HepG2 (cell line): ENCODE measurements around the gene TMTC2. TPM values are rescaled to one million over a fixed set of nuclear protein-coding genes. Genes with fewer than 3 reads are reported as not detected.

Experiments
- ATAC-seq: fragments of 200-7000 bp; cut with Tn5 transposase; 3 replicates; pipeline ENCODE4 v1.9.1; 2020; ENCODE audit warnings: mild to moderate bottlenecking, moderate library complexity
- BruUV-seq: library from RNA; stranded (reverse); fragments of 400-500 nt; replicated peaks from 2 replicates; lab custom pipeline; 2021; lab: Mats Ljungman, UMichigan
- CTCF ChIA-PET: fragments of 300-600 bp; formaldehyde crosslinking; extraction: SDS; loops from one replicate; lab custom pipeline; 2021; ENCODE audit warnings: low total read pairs, inconsistent platforms, low intra/inter-chr PET ratio; lab: Yijun Ruan, JAX
- POLR2A ChIA-PET: fragments of 350-600 bp; sonication (Branson Sonifier 250); formaldehyde crosslinking; loops from one replicate; lab custom pipeline; 2020; ENCODE audit warnings: antibody characterized with exemption, inconsistent platforms; lab: Yijun Ruan, JAX
- DNase-seq: peaks from one replicate; pipeline ENCODE4 v3.0.0-alpha.2; 2015; ENCODE audit warnings: low spot score
- FAIRE-seq: peaks from 3 replicates; lab custom pipeline; 2011; peaks lifted over from hg19 to GRCh38; lab: Jason Lieb, UNC
- H2AFZ ChIP-seq: one replicate; pipeline ENCODE4 v1.6.1; 2011; ENCODE audit warnings: low read length, inconsistent platforms
- H3K27ac ChIP-seq: fragments of 300-600 bp; 3 replicates; pipeline ENCODE4 v1.8.0; 2011; ENCODE audit warnings: mixed run types, mild to moderate bottlenecking, mixed read lengths, low read length, inconsistent platforms; ENCODE audit not compliant: insufficient read depth; ENCODE audit errors: extremely low read length
- H3K27me3 ChIP-seq, 2 experiments: fragments of 200-600 bp in 1 of 2; 2 replicates in 1 of 2; 3 replicates in 1 of 2; pipeline versions ENCODE4 v1.6.0 to v1.8.0; 2011; ENCODE audit warnings: low read length in 2 of 2, mild to moderate bottlenecking in 2 of 2, moderate library complexity in 2 of 2, inconsistent platforms in 1 of 2; ENCODE audit not compliant: insufficient read depth in 2 of 2, control insufficient read depth in 1 of 2
- H3K36me3 ChIP-seq, 2 experiments: fragments of 200-600 bp in 1 of 2; replicated peaks in 1 of 2; 2 replicates in 1 of 2; 3 replicates in 1 of 2; pipeline versions ENCODE4 v1.5.1 to v1.8.0; 2011; ENCODE audit warnings: low read length in 2 of 2, inconsistent platforms in 1 of 2; ENCODE audit not compliant: insufficient read depth in 2 of 2, control insufficient read depth in 1 of 2
- H3K4me1 ChIP-seq: 2 replicates; pipeline ENCODE4 v1.5.1; 2012; ENCODE audit warnings: low read length, inconsistent platforms; ENCODE audit not compliant: insufficient read depth
- H3K4me2 ChIP-seq: 2 replicates; pipeline ENCODE4 v1.6.0; 2011; ENCODE audit warnings: low read depth, low read length, inconsistent platforms
- H3K4me3 ChIP-seq, 3 experiments: fragments of 200-600 bp in 1 of 3; sonication (generic), shearing (Covaris generic) in 1 of 3; replicated peaks in 1 of 3; 2 replicates each; pipeline ENCODE4 v1.5.1; 2011 to 2016; ENCODE audit warnings: low read length in 3 of 3, inconsistent platforms in 2 of 3, low read depth in 2 of 3, mild to moderate bottlenecking in 2 of 3, control low read depth in 1 of 3, mixed read lengths in 1 of 3; ENCODE audit not compliant: insufficient read depth in 1 of 3
- H3K79me2 ChIP-seq: one replicate; pipeline ENCODE4 v1.6.1; 2011; ENCODE audit warnings: low read length, inconsistent platforms; ENCODE audit not compliant: insufficient read depth
- H3K9ac ChIP-seq: 2 replicates; pipeline ENCODE4 v1.6.0; 2011; ENCODE audit warnings: mild to moderate bottlenecking, low read depth, low read length, inconsistent platforms; ENCODE audit not compliant: insufficient read depth
- H3K9me3 ChIP-seq: 2 replicates; pipeline ENCODE4 v1.5.1; 2012; ENCODE audit warnings: mild to moderate bottlenecking, low read length
- H4K20me1 ChIP-seq: 2 replicates; pipeline ENCODE4 v1.6.0; 2011; ENCODE audit warnings: inconsistent platforms, mild to moderate bottlenecking, low read length, moderate library complexity; ENCODE audit not compliant: insufficient read depth
- CREB1 ChIP-seq, 2 experiments: fragments of 450-650 bp in 1 of 2; IDR thresholded peaks; 2 replicates each; pipeline ENCODE4 v1.6.1; 2016 to 2017; ENCODE audit warnings: control low read depth in 1 of 2, mild to moderate bottlenecking in 1 of 2, missing compliant biosample characterization in 1 of 2, missing genetic modification characterization in 1 of 2
- FOSL2 ChIP-seq: sonication (generic); formaldehyde crosslinking; IDR thresholded peaks from 2 replicates; pipeline ENCODE4 v1.4.0; 2020; ENCODE audit warnings: missing genetic modification reagents
- FOXO1 ChIP-seq: sonication (generic); formaldehyde crosslinking; IDR thresholded peaks from 2 replicates; pipeline ENCODE4 v1.4.0; 2020; ENCODE audit warnings: missing genetic modification reagents
- KDM6A ChIP-seq: IDR thresholded peaks from 2 replicates; pipeline ENCODE4 v1.6.1; 2016; ENCODE audit warnings: low read depth
- MED13 ChIP-seq: sonication (generic); formaldehyde crosslinking; IDR thresholded peaks from 2 replicates; pipeline ENCODE4 v1.5.0; 2020; ENCODE audit warnings: missing genetic modification reagents
- MEIS1 ChIP-seq: sonication (generic); formaldehyde crosslinking; IDR thresholded peaks from 2 replicates; pipeline ENCODE4 v1.9.0; 2021; ENCODE audit warnings: mild to moderate bottlenecking, missing genetic modification reagents, moderate library complexity, borderline replicate concordance
- NFATC3 ChIP-seq: sonication (generic); formaldehyde crosslinking; IDR thresholded peaks from 2 replicates; pipeline ENCODE4 v1.5.1; 2020; ENCODE audit warnings: mild to moderate bottlenecking, missing genetic modification reagents
- NR2F1 ChIP-seq, 2 experiments: fragments of 450-650 bp in 1 of 2; formaldehyde crosslinking in 1 of 2; IDR thresholded peaks; 2 replicates each; pipeline versions ENCODE4 v1.5.0 to v1.6.1; 2016 to 2020; ENCODE audit warnings: mild to moderate bottlenecking in 1 of 2, missing compliant biosample characterization in 1 of 2, missing genetic modification reagents in 1 of 2, moderate library complexity in 1 of 2
- NR2F6 ChIP-seq, 2 experiments: IDR thresholded peaks; 2 replicates each; pipeline ENCODE4 v1.6.1; 2016; ENCODE audit warnings: antibody characterized with exemption in 1 of 2, mild to moderate bottlenecking in 1 of 2
- RFXAP ChIP-seq: sonication (generic); formaldehyde crosslinking; IDR thresholded peaks from 2 replicates; pipeline ENCODE4 v1.4.0; 2020; ENCODE audit warnings: missing genetic modification reagents, borderline replicate concordance
- SIX1 ChIP-seq: sonication (generic); formaldehyde crosslinking; IDR thresholded peaks from 2 replicates; pipeline ENCODE4 v1.4.0; 2020; ENCODE audit warnings: missing genetic modification reagents, borderline replicate concordance
- SIX4 ChIP-seq: sonication (generic); formaldehyde crosslinking; IDR thresholded peaks from 2 replicates; pipeline ENCODE4 v1.4.0; 2020; ENCODE audit warnings: missing genetic modification reagents
- SOX13 ChIP-seq, 3 experiments: fragments of 450-650 bp in 1 of 3; sonication (generic) in 1 of 3; formaldehyde crosslinking in 1 of 3; IDR thresholded peaks in 2 of 3; conservative IDR thresholded peaks in 1 of 3; 2 replicates each; pipeline versions ENCODE4 v1.5.0 to v1.6.1; 2016 to 2020; ENCODE audit warnings: antibody characterized with exemption in 1 of 3, mild to moderate bottlenecking in 1 of 3, missing compliant biosample characterization in 1 of 3, missing genetic modification reagents in 1 of 3, moderate library complexity in 1 of 3
- ZBTB33 ChIP-seq: sonication (generic); formaldehyde crosslinking; IDR thresholded peaks from 2 replicates; pipeline ENCODE4 v1.4.0; 2020; ENCODE audit warnings: missing genetic modification reagents
- ZNF230 ChIP-seq: sonication (generic); formaldehyde crosslinking; IDR thresholded peaks from 2 replicates; pipeline ENCODE4 v1.4.0; 2020; ENCODE audit warnings: mild to moderate bottlenecking, missing genetic modification reagents
- ZNF572 ChIP-seq: sonication (generic); formaldehyde crosslinking; IDR thresholded peaks from 2 replicates; pipeline ENCODE4 v1.5.1; 2020; ENCODE audit warnings: mild to moderate bottlenecking, missing genetic modification reagents
- ZNF607 ChIP-seq: sonication (generic); formaldehyde crosslinking; IDR thresholded peaks from 2 replicates; pipeline ENCODE4 v1.5.1; 2020; ENCODE audit warnings: missing genetic modification reagents, mild to moderate bottlenecking, borderline replicate concordance
- WGBS: methylation state at CpG from one replicate; pipeline ENCODE4 v1.1.6; 2017; ENCODE audit warnings: low lambda C conversion rate; 5-methylcytosine and 5-hydroxymethylcytosine counted together
- in situ Hi-C: cut with HindIII; loops from 2 replicates; pipeline ENCODE4 v1.10.0; 2017; ENCODE audit warnings: low pct_unique_long_range_greater_than_20kb; ENCODE audit not compliant: extremely low pct_ligation_motif_present
- intact Hi-C: fragments of 100-400 bp; cut with micrococcal nuclease; formaldehyde crosslinking; loops from one replicate; pipeline ENCODE4 v1.10.0; 2022; ENCODE audit not compliant: unreplicated experiment
- polyA plus RNA-seq, 8 experiments: library from polyadenylated mRNA; depleted of rRNA in 3 of 8; stranded (reverse) in 7 of 8; unstranded in 1 of 8; fragments of >200 nt; fragmentation: Illumina TruSeq in 4 of 8; extraction: Trizol in 4 of 8; gene quantifications; 2 replicates each; pipeline versions ENCODE4 v1.2.1 to v1.2.3, GENCODE V29; 2011 to 2016; ENCODE audit warnings: low read depth in 4 of 8, missing spikeins in 1 of 8, mixed read lengths in 1 of 8; ENCODE audit not compliant: insufficient read depth in 1 of 8
- total RNA-seq, 5 experiments: library from RNA; depleted of rRNA; stranded (reverse); fragments of >200 nt; fragmentation: Illumina TruSeq; extraction: Trizol; gene quantifications; 2 replicates each; pipeline ENCODE4 v1.2.3, GENCODE V29; 2016; ENCODE audit warnings: low read depth in 1 of 5

TMTC2 gene
- total and polyA plus RNA-seq, 2 of the 13 experiments (the other 11 are each of a cell fraction or from before 2014, with no cell fraction given) = 0.55 to 0.63 TPM

- no peak for TF ChIP-seq SIX1
- TF ChIP-seq, all 625 proteins: peak for 0
These were observed 38.3 kb upstream of the TMTC2 start (continued) for GRCh38 chr12:82648259-82648909.

- Histone ChIP-seq H3K4me2 (no peak overlapping the region), H4K20me1 (no peaks in the 10 kb centered on the region), H3K9me3 (no peaks in the 10 kb centered on the region), H3K4me1 (no peaks in the 10 kb centered on the region), H3K4me3 (no peak overlapping the region), H3K79me2 (no peaks in the 10 kb centered on the region), H3K9ac (no peak overlapping the region), H3K36me3 (no peaks in the 10 kb centered on the region), H3K27me3 (no peaks in the 10 kb centered on the region), H2AFZ (no peak overlapping the region), H3K27ac (no peak overlapping the region)
- FAIRE-seq = no peak
- ChIA-PET CTCF (no interaction called here), POLR2A (no interaction called here)
- peak; percentile 41; the same call in 2 of the 3 replicates for ATAC-seq
- intact Hi-C loops (no loop called here), in situ Hi-C loops (no loop called here)
- peak; percentile 74 for DNase-seq
- WGBS = 13% methylated on average over 3 of the region's 3 CpGs
- BruUV-seq = no TSS peak
- TF ChIP-seq NR2F6 (IDR thresholded peaks at IDR 0.05) (peak; percentile 31; the same call in 1 of the 2 replicates), NR2F6 (CRISPR knock-in tag; IDR thresholded peaks at IDR 0.05) (peak; percentile 39; the same call in 1 of the 2 replicates), ZNF572 (CRISPR knock-in tag) (no peak), ZBTB33 (CRISPR knock-in tag) (no peak), FOSL2 (CRISPR knock-in tag) (peak; percentile 87), MED13 (no peak), ZNF230 (CRISPR knock-in tag) (no peak), SIX4 (CRISPR knock-in tag) (no peak), NR2F1 (CRISPR knock-in tag; IDR thresholded peaks at IDR 0.05) (peak; percentile 43 to 63; a peak in 2 of 4 replicates), MEIS1 (CRISPR knock-in tag) (no peak), ZNF607 (CRISPR knock-in tag) (no peak), CREB1 (IDR thresholded peaks at IDR 0.05) (0 out of 2 replicates have a peak, but pooled peaks have one; percentile 24), CREB1 (CRISPR knock-in tag; IDR thresholded peaks at IDR 0.05) (no peak), FOXO1 (CRISPR knock-in tag) (no peak), SOX13 (IDR thresholded peaks at IDR 0.05) (no peak), SOX13 (CRISPR knock-in tag; conservative IDR thresholded peaks at IDR 0.05 in 1 of 2, IDR thresholded peaks at IDR 0.05 in 1 of 2) (peak in 1 of 2 experiments; percentile 36; a peak in 1 of 4 replicates), NFATC3 (CRISPR knock-in tag) (no peak), RFXAP (no peak), KDM6A (no peak)
These were observed 35.9 kb upstream of the TMTC2 start for GRCh38 chr12:82650627-82651337.
